TTC549 (cell line): Measurements from ENCODE around the gene FAM135A.
"Not testable (repeated sequence)": the region's sequence is repeated elsewhere in the genome, so short reads cannot be mapped to it uniquely, and the experiment has no call there.

Source experiments
- FAIRE-seq: peaks from 2 replicates; lab custom pipeline; 2012; peaks lifted over from hg19 to GRCh38; lab: Jason Lieb, UNC

Gene FAM135A

GRCh38 chr6:70547905-70548304 is 134.6 kb downstream of the FAM135A start:
- FAIRE-seq = no peak

GRCh38 chr6:70549327-70549726 is 136.0 kb downstream of the FAM135A start:
- no peak for FAIRE-seq

GRCh38 chr6:70551566-70551965 is 138.3 kb downstream of the FAM135A start:
- no peak for FAIRE-seq

GRCh38 chr6:70552286-70552940 is 139.1 kb downstream of the FAM135A start:
- FAIRE-seq = not testable (repeated sequence)

- no peak for FAIRE-seq
Observed at GRCh38 chr6:70552974-70553373, 139.7 kb downstream of the FAM135A start.

GRCh38 chr6:70557998-70558397 is 144.7 kb downstream of the FAM135A start:
- FAIRE-seq = no peak

- not testable (repeated sequence) for FAIRE-seq
Observed at GRCh38 chr6:70562401-70562800, 149.1 kb downstream of the FAM135A start.

GRCh38 chr6:70563530-70563929 is 150.2 kb downstream of the FAM135A start:
- FAIRE-seq = no peak

GRCh38 chr6:70566751-70567382 is 153.6 kb downstream of the FAM135A start, which contains the start of gene SDHAF4:
Gene SDHAF4, plus strand, starts transcription at chr6:70566930. Its CDS starts 11 bp downstream, at chr6:70566941.
- FAIRE-seq = no peak

- no peak for FAIRE-seq
Observed at GRCh38 chr6:70574643-70575042, 161.3 kb downstream of the FAM135A start.

- FAIRE-seq = no peak
Observed at GRCh38 chr6:70575899-70576495, 162.7 kb downstream of the FAM135A start.

GRCh38 chr6:70586114-70586513 is 172.8 kb downstream of the FAM135A start:
- FAIRE-seq = no peak

GRCh38 chr6:70590400-70590799 is 177.1 kb downstream of the FAM135A start:
- FAIRE-seq = no peak

- FAIRE-seq = no peak
Observed at GRCh38 chr6:70592391-70593117, 179.2 kb downstream of the FAM135A start.

GRCh38 chr6:70593118-70593486 is 179.8 kb downstream of the FAM135A start:
- no peak for FAIRE-seq

- FAIRE-seq = no peak
Observed at GRCh38 chr6:70599187-70599586, 185.9 kb downstream of the FAM135A start.

GRCh38 chr6:70601014-70601413 is 187.7 kb downstream of the FAM135A start:
- FAIRE-seq = no peak

GRCh38 chr6:70604254-70604653 is 190.9 kb downstream of the FAM135A start:
- no peak for FAIRE-seq

GRCh38 chr6:70607371-70607770 is 194.1 kb downstream of the FAM135A start:
- FAIRE-seq = not testable (repeated sequence)

- FAIRE-seq = not testable (repeated sequence)
Observed at GRCh38 chr6:70609181-70609580, 195.9 kb downstream of the FAM135A start.
